AG20443 (cell line): ENCODE measurements around the gene SEMA5B.

Experiments used
- DNase-seq: peaks from one replicate; pipeline ENCODE4 v3.0.0; 2012; ENCODE audit warnings: low spot score, mixed read lengths

The SEMA5B gene

DNA sequence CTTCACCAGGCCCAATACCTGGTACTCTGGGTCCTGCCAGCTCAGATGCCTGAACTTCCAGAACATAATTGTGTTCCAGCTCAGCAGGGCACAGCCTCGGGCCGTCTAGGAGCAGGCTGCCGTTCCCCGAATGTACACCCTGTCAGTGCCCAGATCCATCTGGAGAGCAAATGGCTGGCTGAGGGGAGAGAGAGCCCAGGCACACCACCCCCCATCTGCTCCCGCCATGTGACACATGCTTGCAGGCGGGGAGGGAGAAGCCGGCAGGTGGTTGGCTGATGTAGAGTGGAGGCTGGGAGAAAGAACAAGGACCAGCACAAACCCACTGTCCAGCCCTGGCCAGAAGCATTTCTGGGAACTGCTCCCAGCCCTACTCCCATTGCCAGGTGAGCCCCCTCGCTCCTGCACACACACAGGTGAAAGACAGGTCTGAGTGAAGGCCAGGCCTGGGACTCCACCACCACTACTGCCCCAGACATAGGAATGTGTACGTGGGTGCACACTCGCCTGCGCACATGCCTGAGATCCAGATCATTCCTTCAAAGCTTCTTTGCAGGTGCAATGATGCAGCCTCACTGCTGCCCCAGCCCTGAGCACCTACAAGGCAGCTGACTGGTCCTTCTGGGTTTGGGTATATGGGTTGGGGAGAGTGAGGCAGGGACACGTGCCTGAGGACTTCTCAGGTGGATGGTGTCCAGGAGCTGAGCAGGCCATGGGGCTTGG is 53.5 kb downstream of the SEMA5B start:
- no peak for DNase-seq

DNA sequence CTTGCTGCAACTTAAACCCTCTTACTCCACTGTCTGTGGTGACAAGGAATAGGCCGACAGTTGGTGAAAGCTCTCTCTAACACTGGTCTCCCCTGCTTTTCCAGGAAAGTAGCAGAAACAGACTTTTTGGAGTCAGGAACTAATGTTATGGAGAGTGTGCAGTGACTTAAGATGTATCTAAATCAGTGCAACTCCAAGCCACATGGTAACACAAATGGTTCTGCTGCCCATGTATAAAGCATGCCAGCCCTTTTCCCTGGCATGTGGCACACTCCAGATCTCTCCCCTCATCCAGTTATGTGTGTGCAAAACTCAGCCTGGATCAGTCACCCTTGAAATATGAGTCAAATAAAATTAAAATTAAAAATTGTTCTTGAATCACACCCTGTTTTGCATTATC is 55.4 kb downstream of the SEMA5B start:
- DNase-seq = no peak

DNA sequence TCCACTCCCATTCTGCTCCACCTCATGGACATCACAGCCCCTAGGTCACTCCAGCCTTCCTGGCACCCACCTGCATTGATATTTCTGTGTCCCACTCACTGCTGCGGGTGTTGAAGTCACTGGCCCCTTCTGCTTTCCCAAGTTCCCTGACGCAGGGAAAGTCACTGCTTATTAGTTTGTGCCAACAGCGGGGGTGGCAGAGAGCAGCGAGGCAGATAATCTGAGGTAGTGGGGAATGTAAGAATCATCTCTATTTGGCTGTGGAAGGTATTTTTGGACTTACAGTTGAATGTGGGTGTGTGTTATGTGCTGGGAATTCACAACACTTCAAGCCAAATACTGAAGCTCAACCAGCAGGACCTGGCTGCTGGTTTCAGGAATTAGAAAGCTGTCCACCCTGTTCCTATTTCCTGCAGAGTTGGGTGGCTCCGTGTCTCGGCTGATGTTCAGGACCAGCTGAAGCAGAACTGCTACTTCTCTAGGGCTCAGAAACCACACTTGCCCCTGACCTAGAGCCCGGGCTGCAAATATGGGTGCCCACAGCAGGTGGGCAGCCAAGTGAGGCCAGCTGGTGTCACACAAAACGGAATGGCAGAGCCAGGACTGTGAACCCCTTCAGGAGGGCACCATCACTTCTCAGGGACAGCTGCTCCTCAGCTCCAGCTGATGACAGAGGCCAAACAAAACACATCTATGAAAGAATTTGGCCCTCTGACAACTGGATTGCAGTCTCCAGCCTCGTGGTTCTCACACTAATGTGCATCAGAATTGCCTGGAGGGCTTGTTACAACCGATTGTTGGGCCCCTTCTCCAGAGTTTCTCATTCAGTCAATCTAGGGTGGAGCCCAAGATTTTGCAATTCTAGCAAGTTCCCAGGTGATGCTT is 57.7 kb downstream of the SEMA5B start:
- DNase-seq = peak; percentile 65

DNA sequence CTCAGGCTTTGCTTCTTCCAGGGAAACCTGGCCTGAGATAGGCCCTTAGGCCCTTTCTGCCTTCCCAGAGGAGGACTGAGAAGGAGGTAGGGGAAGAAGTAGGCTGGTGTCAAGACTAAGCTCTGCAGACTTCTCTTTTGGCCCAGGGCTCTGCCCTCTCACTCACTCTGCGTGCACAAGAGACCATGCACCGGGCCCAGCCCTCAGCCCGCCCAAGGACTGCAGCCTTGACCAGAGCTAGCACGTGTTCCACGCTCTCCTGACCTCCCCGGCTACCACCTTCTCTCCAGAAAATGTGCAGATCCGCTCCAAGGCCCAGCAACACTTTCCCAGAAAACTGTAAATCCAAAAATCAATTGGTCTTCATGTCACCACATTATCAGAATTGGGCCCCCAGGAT is 59.8 kb downstream of the SEMA5B start:
- DNase-seq = no peak

DNA sequence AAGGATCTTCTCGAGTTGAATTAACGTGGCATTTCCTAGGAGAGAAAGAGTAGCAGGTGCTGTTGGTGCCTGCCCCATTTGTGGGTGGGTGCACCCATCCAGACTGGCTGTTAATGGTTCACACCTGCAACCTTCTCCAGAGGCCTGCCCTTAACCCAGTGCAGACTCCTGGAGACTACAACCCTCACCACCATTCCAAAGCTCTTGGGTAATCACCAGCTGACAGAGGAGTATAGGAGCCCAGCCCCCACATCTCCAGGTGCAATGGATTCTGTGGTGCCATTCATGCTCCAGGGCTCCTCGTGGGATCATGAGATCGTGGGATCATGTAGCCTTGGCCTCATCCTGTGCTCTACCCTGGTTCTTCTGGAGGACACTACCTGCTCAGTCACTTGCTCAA is 60.2 kb downstream of the SEMA5B start:
- no peak for DNase-seq

DNA sequence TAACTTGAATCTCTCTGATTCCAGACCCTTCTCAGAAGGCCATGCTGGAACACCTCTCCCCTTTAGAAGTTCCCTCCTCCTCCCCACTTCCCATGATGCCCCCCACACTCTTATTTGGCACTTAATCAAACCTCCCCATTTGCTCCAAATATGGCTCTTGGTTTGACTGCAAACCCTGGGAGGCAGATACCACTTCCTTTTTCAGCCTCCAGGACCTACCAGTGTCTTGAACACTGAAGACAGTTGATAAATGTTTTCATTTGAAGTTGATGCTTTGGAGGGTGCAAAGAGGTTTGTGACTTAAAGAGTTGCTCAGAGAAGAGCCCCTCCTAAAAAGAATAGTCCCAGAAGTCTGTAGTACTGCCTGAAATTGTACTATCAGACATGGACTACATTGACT is 61.5 kb downstream of the SEMA5B start:
- no peak for DNase-seq

DNA sequence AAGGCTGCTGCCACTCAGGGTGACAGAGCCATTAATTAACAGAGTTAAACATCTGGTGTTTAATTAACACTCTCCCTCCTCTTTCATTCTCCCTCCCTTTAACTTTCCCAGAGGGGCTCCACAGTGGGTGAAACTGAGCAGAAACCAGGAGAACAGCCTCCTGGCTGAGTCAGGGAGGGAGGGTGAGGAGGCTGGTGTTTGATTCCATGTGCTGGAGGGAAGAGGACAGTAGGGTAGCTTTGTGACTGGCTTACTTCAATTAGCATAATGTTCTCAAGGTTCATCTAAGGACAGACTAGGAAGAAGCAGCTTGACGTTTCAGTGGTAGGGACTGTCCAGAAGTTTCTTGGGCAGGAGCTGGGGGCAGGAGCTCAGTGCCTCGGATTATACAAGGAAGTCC is 62.8 kb downstream of the SEMA5B start:
- no peak for DNase-seq

DNA sequence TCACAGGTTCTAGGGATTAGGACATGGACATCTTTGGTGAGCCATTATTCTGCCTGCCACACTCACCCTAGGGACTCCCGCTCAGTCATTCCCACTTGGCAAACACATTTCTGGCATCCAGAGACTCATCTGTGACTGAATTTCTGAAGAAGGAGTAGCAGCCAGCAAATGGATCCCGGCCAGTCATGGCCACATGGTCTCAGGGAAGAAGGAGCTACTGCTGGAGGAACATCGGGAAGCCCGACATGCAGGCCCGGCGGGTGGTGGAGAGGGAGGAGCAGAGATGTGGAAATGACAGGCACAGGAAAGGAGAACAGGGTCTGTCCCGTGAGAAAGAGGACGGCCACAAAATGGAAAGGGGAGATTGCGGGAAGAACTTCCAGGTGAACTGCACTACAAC is 65.4 kb downstream of the SEMA5B start:
- DNase-seq = no peak

DNA sequence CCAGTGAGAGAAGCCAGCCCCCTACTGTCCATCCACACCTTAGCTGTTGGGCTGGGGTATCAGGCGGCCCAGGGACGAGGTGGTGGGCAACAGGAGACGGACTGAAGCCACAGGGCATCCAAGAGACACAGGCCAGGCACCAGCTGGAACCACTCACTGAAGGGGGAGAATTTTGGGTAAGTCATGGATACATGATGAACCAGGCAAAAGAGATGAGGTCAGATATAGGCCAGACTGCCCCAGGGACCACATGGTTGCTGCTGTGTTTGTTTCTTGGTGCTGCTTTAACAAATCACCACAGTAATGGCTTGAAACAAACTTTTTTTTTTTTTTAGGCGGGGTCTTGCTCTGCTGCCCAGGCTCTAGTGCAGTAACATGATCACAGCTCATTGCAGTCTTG is 66.4 kb downstream of the SEMA5B start:
- no peak for DNase-seq

DNA sequence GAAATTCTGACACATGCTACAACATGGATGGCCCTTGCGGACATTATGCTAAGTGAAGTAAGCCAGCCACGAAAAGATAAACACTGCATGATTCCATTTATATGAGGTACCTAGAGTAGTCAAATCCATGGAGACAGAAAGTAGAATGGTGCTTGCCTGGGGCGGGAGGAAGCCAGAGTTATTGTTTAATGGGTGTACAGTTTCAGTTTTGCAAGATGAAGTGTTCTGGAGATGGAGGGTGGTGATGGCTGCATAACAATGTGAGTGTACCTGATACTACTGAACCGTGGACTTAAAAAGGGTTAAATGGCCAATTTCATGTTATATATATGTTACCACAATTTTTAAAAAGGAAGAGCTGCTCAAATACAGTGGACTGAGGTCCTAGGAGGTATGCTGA is 66.9 kb downstream of the SEMA5B start:
- DNase-seq = no peak

DNA sequence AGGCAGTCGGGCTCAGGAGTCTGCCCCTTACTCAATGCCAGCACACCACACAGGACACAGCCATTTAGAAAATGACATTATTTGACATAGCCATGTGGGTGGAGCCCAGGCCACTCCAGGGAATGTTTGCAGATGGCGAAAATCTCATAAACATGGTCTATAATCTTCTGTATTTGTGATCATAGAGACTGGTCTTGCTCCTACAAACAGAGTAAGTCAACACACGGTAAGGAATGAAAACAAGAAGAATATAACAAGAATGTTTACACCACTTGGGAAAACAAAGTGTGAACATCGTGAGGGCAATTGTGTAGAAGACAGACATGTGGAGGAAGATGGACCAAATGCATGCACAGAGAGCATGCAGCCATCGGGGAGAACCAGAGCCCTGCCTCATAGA is 68.2 kb downstream of the SEMA5B start:
- no peak for DNase-seq

DNA sequence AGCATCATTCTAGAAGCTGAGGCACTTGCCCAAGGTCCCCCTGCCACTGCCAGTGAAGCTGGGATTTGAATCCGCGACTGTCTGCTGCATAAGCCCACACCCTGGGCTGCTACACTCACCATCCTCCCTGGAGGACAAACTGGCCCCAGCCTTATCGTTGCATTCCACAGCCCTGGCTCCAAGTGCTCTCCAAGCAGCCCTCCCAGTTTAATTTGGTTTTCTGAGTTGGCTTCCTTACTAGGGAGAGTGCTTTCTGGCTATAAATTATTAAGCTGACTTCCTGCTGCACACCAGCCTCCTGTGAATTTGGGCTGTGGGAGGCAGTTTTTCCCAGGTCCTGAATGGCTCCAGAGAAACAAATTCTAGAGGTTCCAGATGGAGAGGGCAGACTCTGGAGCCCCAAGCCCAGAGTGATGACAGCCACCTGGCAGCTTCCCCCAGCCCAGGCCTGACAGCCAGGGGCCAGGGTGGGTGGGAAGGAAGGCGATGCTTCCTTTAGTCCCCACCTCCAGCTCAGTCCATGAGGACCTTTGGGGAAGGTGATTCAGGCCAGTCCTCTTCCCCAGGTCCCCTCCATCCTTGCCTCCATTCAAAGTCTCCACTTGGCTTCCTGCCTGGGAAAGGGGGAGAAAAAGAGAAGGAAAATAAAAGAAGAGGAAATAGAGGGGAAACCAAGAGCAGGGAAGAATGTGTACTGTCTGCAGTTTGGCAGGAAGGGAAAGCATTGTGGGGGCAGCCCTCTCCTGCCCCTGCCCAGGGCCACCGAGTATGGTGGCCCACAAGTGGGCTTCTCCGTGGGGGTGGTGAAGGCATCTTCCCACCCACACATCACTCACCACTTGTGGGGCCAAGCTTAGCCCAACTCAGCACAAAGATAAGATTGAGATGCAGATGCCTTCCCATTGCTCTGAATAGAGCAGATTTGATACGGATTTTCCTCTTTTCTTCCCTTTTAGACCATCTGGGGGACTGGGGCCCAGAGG is 69.6 kb downstream of the SEMA5B start:
- DNase-seq = no peak

DNA sequence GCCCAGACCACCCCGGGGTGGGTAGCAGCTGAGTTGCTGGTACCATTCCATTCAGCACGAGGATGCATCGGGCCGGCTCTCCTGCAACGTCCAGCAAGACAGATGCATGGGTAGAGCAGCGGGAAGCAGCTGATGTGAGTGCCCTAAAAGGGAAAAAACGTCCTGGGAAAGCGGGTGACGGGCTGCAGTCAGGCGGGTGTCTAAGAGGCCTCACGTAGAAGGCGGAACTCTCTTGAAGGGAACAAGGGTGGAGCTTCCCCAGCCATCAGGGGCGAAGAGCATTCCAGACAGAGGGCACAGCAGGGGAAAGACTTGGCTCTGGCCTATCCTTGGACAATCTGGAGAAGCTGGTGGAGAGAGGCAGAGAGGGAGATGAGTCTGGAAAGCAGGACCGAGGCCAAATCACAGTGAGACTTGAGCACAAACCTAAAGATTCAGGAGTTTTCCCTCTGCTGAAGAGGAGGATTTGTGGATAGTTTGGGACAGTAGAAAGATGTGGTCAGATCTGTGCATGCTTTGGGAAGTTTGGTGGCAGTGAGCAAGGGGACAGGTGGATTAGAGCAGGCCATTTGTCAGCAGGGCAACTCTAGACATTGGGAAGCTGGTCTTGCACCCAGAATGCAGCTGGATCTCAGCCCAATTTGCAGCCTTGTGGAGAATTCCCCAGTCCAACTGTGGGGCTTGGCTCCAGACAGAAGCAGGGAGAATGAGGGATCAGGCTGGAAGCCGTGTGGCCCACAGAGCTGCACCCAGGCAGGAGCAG is 70.7 kb downstream of the SEMA5B start:
- DNase-seq = no peak

DNA sequence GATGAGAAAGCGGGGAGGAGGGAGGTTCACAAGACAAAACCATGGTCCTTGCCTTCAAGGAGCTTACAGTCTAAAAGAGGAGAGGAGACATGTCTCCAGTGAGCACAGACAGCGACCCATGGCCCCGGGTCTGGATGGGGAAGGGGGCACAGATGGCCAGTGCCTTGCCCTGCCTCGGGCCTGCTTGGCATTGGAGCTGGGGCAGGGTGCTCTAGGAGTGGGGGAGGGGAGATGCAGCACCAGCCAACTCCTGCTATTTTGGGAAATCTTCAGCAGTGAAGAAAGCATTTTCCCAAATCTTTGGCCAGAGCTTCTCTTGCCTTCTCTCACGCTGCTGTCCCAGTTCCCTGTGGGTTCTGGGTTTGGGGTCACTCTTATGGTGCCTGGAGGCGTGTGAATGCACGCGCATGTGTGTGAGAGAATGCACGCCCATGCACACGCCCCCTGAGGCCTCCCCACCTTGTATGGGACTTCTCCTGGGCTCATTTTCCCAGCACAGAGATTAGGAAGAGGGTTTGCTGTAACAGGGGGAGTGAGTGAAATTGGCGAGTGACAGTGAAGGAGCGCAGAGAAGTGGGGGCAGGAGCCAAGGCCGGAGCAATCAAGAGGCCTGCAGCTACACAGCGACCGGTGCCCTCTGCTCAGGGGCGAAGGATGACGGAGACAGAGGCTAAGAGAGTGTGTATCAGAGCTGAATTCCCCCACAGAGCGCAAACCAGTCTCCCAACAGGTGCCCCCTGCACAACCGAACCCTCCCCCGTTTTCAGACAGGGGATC is 71.5 kb downstream of the SEMA5B start:
- no peak for DNase-seq

DNA sequence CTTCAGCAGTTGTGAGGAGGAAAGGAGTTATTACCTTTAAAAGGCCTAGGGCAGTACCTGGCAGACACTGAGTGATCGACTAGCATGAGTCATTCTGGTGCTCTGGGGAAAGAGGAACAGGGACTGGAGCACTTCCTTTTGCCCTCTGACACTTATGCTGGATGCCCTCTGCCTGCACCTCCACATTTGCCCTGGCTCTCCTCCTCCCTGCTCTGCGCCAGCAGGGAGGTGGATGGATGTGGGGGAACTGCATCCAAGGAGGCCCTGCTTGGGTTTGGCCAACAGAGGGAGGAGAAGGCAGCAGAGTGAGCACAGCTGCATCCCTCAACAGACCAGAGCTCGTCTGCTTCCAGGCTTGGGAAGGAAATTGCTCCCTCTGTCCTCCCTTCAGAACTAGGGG is 75.0 kb downstream of the SEMA5B start:
- no peak for DNase-seq

DNA sequence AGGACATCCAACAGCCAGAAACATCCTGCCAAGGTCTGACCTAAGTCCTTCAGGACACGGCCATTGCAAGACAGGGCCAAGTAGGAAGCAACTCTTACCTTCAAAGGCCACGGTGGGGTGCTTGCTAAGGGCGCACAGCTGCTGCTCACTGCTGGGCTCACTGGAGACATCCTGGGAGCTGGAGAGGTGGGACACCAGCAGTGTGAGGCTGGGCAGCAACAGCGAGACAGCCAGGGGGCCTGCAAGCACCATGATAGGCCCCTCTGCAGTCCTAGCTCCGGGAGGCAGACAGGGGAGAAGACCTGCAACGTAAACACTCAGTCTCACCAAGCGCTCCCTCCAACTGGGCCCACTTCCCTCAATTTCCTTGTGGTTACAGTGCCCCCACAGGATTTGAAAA is 79.2 kb downstream of the SEMA5B start:
- no peak for DNase-seq

DNA sequence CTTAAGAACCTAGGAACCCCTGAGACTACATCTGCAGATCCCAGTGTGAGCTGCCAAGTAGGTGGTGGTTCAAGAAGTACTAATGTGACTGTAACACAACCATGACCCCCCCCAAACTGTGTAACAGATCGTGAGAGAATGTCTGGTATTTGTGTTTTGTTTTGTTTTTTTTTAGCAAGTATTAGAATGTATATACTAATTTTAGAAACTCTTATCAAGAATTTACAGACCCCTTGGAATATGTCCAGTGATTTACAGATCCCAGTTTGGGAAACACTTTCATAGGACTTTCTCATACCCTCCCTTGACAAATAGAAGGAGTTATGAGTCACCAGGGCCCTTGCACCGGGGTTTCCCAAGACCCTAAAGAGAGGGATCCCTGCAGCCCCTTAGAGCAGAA is 79.8 kb downstream of the SEMA5B start:
- DNase-seq = no peak

DNA sequence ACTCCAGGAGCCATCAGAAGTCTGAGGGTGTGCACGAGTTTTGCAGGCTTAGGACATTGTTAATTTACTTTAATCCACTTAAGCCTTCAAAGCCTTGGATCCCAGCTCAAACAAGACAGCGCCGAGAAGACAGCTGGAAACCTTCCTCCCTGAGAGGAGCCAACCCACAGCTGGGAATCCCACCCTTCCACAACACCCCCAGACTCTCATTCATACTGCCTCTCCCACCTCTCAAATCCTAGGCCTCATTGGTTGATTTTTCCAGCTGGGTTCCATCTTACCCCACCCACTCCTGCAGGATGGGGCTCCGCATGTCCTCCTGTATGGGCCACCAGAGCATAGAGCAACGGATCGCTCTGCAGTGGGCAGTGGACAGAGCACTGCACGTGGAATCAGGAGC is 80.4 kb downstream of the SEMA5B start:
- DNase-seq = no peak

DNA sequence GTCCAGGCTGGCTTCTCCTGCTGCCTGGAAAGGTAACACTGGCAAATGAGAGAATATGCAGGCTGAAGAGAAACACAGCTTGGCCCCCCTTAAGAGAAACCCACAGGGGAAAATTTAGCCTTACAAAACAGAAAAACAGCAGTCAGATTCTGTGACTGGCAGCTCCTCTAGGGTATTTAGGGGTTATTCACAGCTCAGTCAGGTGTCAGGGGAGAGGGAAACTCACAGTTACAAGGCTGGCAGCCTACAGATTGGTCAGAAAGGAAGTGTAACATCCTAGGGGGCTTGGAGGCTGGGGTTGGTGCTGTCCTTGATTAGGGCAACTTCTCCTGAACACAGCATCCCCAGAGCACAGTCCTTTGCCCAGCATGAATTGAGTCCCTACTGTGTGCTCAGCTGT is 81.4 kb downstream of the SEMA5B start:
- no peak for DNase-seq

DNA sequence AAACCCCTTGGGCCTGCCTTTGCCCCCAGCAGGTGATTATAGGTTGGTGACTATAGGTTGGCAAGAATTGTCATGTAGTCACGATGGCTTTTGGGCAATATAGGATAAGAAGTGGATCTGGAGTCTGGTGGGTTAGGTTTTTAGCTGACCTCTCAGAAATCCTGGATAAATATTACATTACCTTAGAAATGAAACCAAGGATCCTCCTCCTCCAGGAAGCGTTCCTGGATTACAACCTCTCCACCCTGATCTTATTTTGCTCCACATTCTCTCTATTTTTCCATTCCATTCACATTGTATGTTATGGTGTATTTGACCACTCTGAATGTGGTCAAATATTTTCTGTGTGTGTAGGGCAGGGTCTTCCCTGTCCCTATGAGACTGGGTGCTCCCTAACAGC is 82.3 kb downstream of the SEMA5B start:
- no peak for DNase-seq

DNA sequence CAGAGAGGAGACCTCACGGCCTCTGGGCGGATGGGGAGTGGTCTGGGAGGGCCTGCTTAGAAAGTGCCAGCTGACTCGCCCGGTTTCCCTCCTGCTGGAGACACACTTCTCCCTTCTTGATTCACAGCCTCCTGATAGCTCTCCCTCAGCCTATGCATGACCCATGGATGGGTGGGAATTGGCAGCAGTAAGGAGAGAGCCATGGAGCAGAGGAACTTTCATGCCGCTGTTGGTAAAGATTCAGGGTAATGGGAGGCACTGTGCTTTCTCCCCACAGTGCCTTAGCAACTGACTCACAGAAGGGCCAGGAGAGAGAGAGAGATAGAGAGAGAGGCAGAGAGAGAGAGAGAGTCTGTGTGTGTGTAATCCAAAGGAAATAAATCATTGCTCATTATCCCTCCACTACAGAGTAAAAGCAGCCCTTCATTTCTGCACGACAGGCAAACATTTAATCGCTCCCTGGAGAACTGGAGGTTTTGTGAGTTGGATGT is 82.8 kb downstream of the SEMA5B start:
- DNase-seq = peak; percentile 36
